ENCODE results near the gene TEPSIN. TPM values are rescaled to one million over a fixed set of nuclear protein-coding genes. Genes with fewer than 3 reads are reported as not detected.

The TEPSIN gene
- total and polyA plus RNA-seq, 2 of the 13 experiments (the other 11 are each of a cell fraction or from before 2014, with no cell fraction given): 16.1 to 18.8 TPM

- TF ChIP-seq ZBTB40 (IDR thresholded peaks at IDR 0.05) (no peak), ZBTB40 (CRISPR knock-in tag; IDR thresholded peaks at IDR 0.05) (peak; percentile 49; the same call in 1 of the 2 replicates), HNRNPLL (IDR thresholded peaks at IDR 0.05; ENCODE audit: low read depth, low read length, poor library complexity, severe bottlenecking) (peak; percentile 6), ADNP (CRISPR knock-in tag; IDR thresholded peaks at IDR 0.05) (no peak), ZNF891 (CRISPR knock-in tag; IDR thresholded peaks at IDR 0.05) (0 out of 2 replicates have a peak, but pooled peaks have one; percentile 20), HOXA3 (CRISPR knock-in tag; IDR thresholded peaks at IDR 0.05) (0 out of 2 replicates have a peak, but pooled peaks have one; percentile 15), NKX3-1 (CRISPR knock-in tag; IDR thresholded peaks at IDR 0.05) (0 out of 2 replicates have a peak, but pooled peaks have one; percentile 39), EZH2 (conservative IDR thresholded peaks at IDR 0.05; ENCODE audit: low read depth, low read length) (no peak), ZNF567 (CRISPR knock-in tag; IDR thresholded peaks at IDR 0.05; ENCODE audit: borderline replicate concordance) (0 out of 2 replicates have a peak, but pooled peaks have one; percentile 5), ZNF205 (CRISPR knock-in tag; IDR thresholded peaks at IDR 0.05) (no peak), ZNF343 (CRISPR knock-in tag; IDR thresholded peaks at IDR 0.05) (peak; percentile 70; the same call in 1 of the 2 replicates), ZFP41 (CRISPR knock-in tag; IDR thresholded peaks at IDR 0.05; ENCODE audit: borderline replicate concordance) (no peak), AHR (CRISPR knock-in tag; IDR thresholded peaks at IDR 0.05) (peak; percentile 52; the same call in 1 of the 2 replicates)
- TF ChIP-seq, protein P1, sequence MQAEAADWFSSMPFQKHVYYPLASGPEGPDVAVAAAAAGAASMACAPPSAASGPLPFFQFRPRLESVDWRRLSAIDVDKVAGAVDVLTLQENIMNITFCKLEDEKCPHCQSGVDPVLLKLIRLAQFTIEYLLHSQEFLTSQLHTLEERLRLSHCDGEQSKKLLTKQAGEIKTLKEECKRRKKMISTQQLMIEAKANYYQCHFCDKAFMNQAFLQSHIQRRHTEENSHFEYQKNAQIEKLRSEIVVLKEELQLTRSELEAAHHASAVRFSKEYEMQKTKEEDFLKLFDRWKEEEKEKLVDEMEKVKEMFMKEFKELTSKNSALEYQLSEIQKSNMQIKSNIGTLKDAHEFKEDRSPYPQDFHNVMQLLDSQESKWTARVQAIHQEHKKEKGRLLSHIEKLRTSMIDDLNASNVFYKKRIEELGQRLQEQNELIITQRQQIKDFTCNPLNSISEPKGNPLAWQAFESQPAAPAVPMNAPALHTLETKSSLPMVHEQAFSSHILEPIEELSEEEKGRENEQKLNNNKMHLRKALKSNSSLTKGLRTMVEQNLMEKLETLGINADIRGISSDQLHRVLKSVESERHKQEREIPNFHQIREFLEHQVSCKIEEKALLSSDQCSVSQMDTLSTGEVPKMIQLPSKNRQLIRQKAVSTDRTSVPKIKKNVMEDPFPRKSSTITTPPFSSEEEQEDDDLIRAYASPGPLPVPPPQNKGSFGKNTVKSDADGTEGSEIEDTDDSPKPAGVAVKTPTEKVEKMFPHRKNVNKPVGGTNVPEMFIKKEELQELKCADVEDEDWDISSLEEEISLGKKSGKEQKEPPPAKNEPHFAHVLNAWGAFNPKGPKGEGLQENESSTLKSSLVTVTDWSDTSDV (CRISPR knock-in tag; IDR thresholded peaks at IDR 0.05): 0 out of 2 replicates have a peak, but pooled peaks have one; percentile 42
- TF ChIP-seq, protein P2, sequence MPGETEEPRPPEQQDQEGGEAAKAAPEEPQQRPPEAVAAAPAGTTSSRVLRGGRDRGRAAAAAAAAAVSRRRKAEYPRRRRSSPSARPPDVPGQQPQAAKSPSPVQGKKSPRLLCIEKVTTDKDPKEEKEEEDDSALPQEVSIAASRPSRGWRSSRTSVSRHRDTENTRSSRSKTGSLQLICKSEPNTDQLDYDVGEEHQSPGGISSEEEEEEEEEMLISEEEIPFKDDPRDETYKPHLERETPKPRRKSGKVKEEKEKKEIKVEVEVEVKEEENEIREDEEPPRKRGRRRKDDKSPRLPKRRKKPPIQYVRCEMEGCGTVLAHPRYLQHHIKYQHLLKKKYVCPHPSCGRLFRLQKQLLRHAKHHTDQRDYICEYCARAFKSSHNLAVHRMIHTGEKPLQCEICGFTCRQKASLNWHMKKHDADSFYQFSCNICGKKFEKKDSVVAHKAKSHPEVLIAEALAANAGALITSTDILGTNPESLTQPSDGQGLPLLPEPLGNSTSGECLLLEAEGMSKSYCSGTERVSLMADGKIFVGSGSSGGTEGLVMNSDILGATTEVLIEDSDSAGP (CRISPR knock-in tag; IDR thresholded peaks at IDR 0.05; ENCODE audit: borderline replicate concordance): peak; percentile 8; the same call in 1 of the 2 replicates
Measured at GRCh38 chr17:81221371-81221841, 17.4 kb downstream of the TEPSIN start (continued).
